H1 (cell line): ENCODE results near the gene SMARCB1. TPM values are rescaled to one million over a fixed set of nuclear protein-coding genes. Genes with fewer than 3 reads are reported as not detected.

ENCODE experiments used
- ASH2L ChIP-seq: fragments of 200-600, 300-600 bp; sonication (generic); IDR thresholded peaks from one replicate; pipeline ENCODE4 v1.7.1; 2017; ENCODE audit warnings: low read length
- CEBPB ChIP-seq: IDR thresholded peaks from 2 replicates; pipeline ENCODE4 v1.6.1; 2012; ENCODE audit warnings: low read depth, low read length
- CHD2 ChIP-seq: IDR thresholded peaks from 2 replicates; pipeline ENCODE4 v1.6.1; 2012; ENCODE audit warnings: low read length, improper control_type of control experiment
- EZH2 ChIP-seq: fragments of 200-600 bp; sonication (generic); IDR thresholded peaks from 2 replicates; pipeline ENCODE4 v1.7.1; 2012; ENCODE audit warnings: low read depth, mild to moderate bottlenecking, moderate library complexity, low read length, inconsistent platforms; ENCODE audit not compliant: severe bottlenecking
- FOSL1 ChIP-seq: IDR thresholded peaks from 2 replicates; pipeline ENCODE4 v1.6.1; 2011; ENCODE audit warnings: mild to moderate bottlenecking, low read depth, low read length, moderate library complexity; ENCODE audit not compliant: insufficient read depth
- GABPA ChIP-seq: IDR thresholded peaks from 2 replicates; pipeline ENCODE4 v1.6.1; 2011; ENCODE audit warnings: mild to moderate bottlenecking, low read length, moderate library complexity, borderline replicate concordance; ENCODE audit not compliant: insufficient read depth
- GTF2F1 ChIP-seq: IDR thresholded peaks from 2 replicates; pipeline ENCODE4 v1.6.1; 2012; ENCODE audit warnings: low read depth, low read length, improper control_type of control experiment, borderline replicate concordance
- HDAC2 ChIP-seq, 2 experiments: fragments of 300-600 bp in 1 of 2; sonication (generic) in 1 of 2; IDR thresholded peaks; 2 replicates each; pipeline ENCODE4 v1.6.1; 2011 to 2012; ENCODE audit warnings: low read depth in 2 of 2, low read length in 2 of 2, mild to moderate bottlenecking in 2 of 2, moderate library complexity in 2 of 2, borderline replicate concordance in 1 of 2, inconsistent platforms in 1 of 2
- HDAC6 ChIP-seq: IDR thresholded peaks from one replicate; pipeline ENCODE4 v1.7.1; 2012; ENCODE audit warnings: low read depth, mild to moderate bottlenecking, inconsistent platforms, low read length, moderate library complexity
- MAFK ChIP-seq: IDR thresholded peaks from 2 replicates; pipeline ENCODE4 v1.6.1; 2012; ENCODE audit warnings: low read depth, mild to moderate bottlenecking, improper control_type of control experiment, low read length
- NANOG ChIP-seq: IDR thresholded peaks from 2 replicates; pipeline ENCODE4 v1.6.1; 2011; ENCODE audit warnings: low read length, low read depth, mild to moderate bottlenecking, inconsistent platforms; ENCODE audit not compliant: insufficient read depth, poor library complexity, severe bottlenecking
- RAD21 ChIP-seq, 2 experiments: IDR thresholded peaks in 1 of 2; conservative IDR thresholded peaks in 1 of 2; 2 replicates each; pipeline ENCODE4 v1.6.1; 2011; ENCODE audit warnings: low read depth in 2 of 2, low read length in 2 of 2, improper control_type of control experiment in 1 of 2, inconsistent platforms in 1 of 2, mild to moderate bottlenecking in 1 of 2, moderate library complexity in 1 of 2
- RNF2 ChIP-seq: fragments of 200-900, 300-1000 bp; sonication (generic); IDR thresholded peaks from 2 replicates; pipeline ENCODE4 v1.7.1; 2016; ENCODE audit warnings: borderline replicate concordance, low read depth, mild to moderate bottlenecking, antibody characterized with exemption, low read length; ENCODE audit not compliant: poor library complexity, severe bottlenecking; ENCODE audit errors: missing control alignments
- SAP30 ChIP-seq: fragments of 300-600 bp; sonication (generic); IDR thresholded peaks from 2 replicates; pipeline ENCODE4 v1.7.1; 2012; ENCODE audit warnings: low read length, moderate library complexity, mild to moderate bottlenecking, inconsistent platforms; ENCODE audit not compliant: insufficient read depth, insufficient replicate concordance
- SIRT6 ChIP-seq: IDR thresholded peaks from one replicate; pipeline ENCODE4 v1.7.1; 2012; ENCODE audit warnings: low read length, inconsistent platforms
- SIX5 ChIP-seq: IDR thresholded peaks from 2 replicates; pipeline ENCODE4 v1.6.1; 2011; ENCODE audit warnings: mild to moderate bottlenecking, low read depth, low read length
- SP1 ChIP-seq: IDR thresholded peaks from 2 replicates; pipeline ENCODE4 v1.6.1; 2011; ENCODE audit warnings: low read depth, low read length
- SRF ChIP-seq: IDR thresholded peaks from 2 replicates; pipeline ENCODE4 v1.6.1; 2011; ENCODE audit warnings: mild to moderate bottlenecking, low read depth, low read length, moderate library complexity
- SUZ12 ChIP-seq: fragments of 200-600 bp; sonication (generic); IDR thresholded peaks from 2 replicates; pipeline ENCODE4 v1.6.1; 2012; ENCODE audit warnings: mild to moderate bottlenecking, inconsistent platforms, low read length, moderate library complexity, mixed read lengths
- ZNF274 ChIP-seq: IDR thresholded peaks from 2 replicates; pipeline ENCODE4 v1.7.0; 2012; ENCODE audit warnings: low read length, borderline replicate concordance; ENCODE audit errors: extremely low read depth
- polyA plus RNA-seq, 7 experiments: library from polyadenylated mRNA; depleted of rRNA in 3 of 7; stranded (reverse) in 5 of 7; unstranded in 2 of 7; fragments of >200 nt in 5 of 7; fragments of 200-250 nt in 2 of 7; gene quantifications; 1 replicate in 5 of 7; 2 replicates in 1 of 7; 4 replicates in 1 of 7; pipeline versions ENCODE4 v1.2.1 to v1.2.3, GENCODE V29; 2011 to 2013; ENCODE audit warnings: missing spikeins in 2 of 7, mixed read lengths in 2 of 7
- total RNA-seq: library from RNA; stranded (reverse); fragmentation: NEBNext Ultra II Directional; extraction: Animal tissue kit (Norgen Biotek cat#: 25700); gene quantifications from 2 replicates; pipeline ENCODE4 v1.2.1, GENCODE V29; 2021
- TF ChIP-seq, protein P1 (sequence below): IDR thresholded peaks from 2 replicates; pipeline ENCODE4 v1.6.1; 2012; ENCODE audit warnings: low read length, inconsistent platforms

The SMARCB1 gene
- total and polyA plus RNA-seq, 2 of the 8 experiments (the other 6 are each of a cell fraction or from before 2014, with no cell fraction given), result 116 to 145 TPM

- TF ChIP-seq SAP30 (peak; percentile 30), ZNF274 (no peak), NANOG (no peak), SP1 (no peak), EZH2 (no peak), HDAC6 (no peak), SIRT6 (no peak), SIX5 (no peak), HDAC2 (IDR thresholded peaks at IDR 0.05; ENCODE audit: borderline replicate concordance in 1 of 2, low read depth in 2 of 2, low read length in 2 of 2) (0 out of 4 replicates have a peak, but pooled peaks of 1 of the 2 experiments have one; percentile 11), SUZ12 (no peak), GABPA (no peak), SRF (no peak), MAFK (no peak; the same call in 1 of the 2 replicates), GTF2F1 (no peak), RNF2 (no peak), FOSL1 (no peak), CEBPB (no peak), ASH2L (peak; percentile 19), RAD21 (IDR thresholded peaks at IDR 0.05 in 1 of 2, conservative IDR thresholded peaks at IDR 0.05 in 1 of 2; ENCODE audit: low read depth in 2 of 2, low read length in 2 of 2) (peak in 1 of 2 experiments; percentile 36; a peak in 2 of 4 replicates), CHD2 (0 out of 2 replicates have a peak, but pooled peaks have one; percentile 30)
- TF ChIP-seq, protein P1, sequence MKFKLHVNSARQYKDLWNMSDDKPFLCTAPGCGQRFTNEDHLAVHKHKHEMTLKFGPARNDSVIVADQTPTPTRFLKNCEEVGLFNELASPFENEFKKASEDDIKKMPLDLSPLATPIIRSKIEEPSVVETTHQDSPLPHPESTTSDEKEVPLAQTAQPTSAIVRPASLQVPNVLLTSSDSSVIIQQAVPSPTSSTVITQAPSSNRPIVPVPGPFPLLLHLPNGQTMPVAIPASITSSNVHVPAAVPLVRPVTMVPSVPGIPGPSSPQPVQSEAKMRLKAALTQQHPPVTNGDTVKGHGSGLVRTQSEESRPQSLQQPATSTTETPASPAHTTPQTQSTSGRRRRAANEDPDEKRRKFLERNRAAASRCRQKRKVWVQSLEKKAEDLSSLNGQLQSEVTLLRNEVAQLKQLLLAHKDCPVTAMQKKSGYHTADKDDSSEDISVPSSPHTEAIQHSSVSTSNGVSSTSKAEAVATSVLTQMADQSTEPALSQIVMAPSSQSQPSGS, result no peak
Observed at GRCh38 chr22:23857606-23858483, 71.1 kb downstream of the SMARCB1 start, which contains the start of gene SLC2A11 (continued).
